Suppressor macrophage treated with lipopolysaccharide for 1 hour (primary cell): ENCODE measurements around the gene LHX4.
A peak's percentile ranks its signal among the peaks of the same experiment; 100 is the strongest.

Source experiments
- DNase-seq, 3 donors: peaks; one replicate each; pipeline ENCODE4 v3.0.0-alpha.2; 2020 to 2022

The LHX4 gene

GRCh38 chr1:180198196-180198595, 31.9 kb upstream of the LHX4 start:
- DNase-seq = no peak

- DNase-seq = no peak
Measured at GRCh38 chr1:180198611-180199010, 31.5 kb upstream of the LHX4 start.

GRCh38 chr1:180199018-180199417, 31.0 kb upstream of the LHX4 start:
- DNase-seq = no peak

- no peak for DNase-seq
Measured at GRCh38 chr1:180201451-180202200, 28.4 kb upstream of the LHX4 start.

GRCh38 chr1:180202588-180202987, 27.5 kb upstream of the LHX4 start:
- peak; percentile 9 to 38 (median 14) for DNase-seq

- no peak for DNase-seq
Measured at GRCh38 chr1:180204231-180204630, 25.8 kb upstream of the LHX4 start.

- no peak for DNase-seq
Measured at GRCh38 chr1:180206581-180206980, 23.5 kb upstream of the LHX4 start.

GRCh38 chr1:180208264-180208663, 21.8 kb upstream of the LHX4 start:
- DNase-seq = peak; percentile 55 to 62 (median 56)

- no peak for DNase-seq
Measured at GRCh38 chr1:180210008-180210620, 19.9 kb upstream of the LHX4 start.

GRCh38 chr1:180211156-180211859, 18.8 kb upstream of the LHX4 start:
- DNase-seq = no peak

- DNase-seq = peak in 2 of 3 donors; percentile 8 to 22
Measured at GRCh38 chr1:180211860-180212229, 18.2 kb upstream of the LHX4 start.

GRCh38 chr1:180213401-180214170, 16.5 kb upstream of the LHX4 start:
- DNase-seq = peak; percentile 29 to 35 (median 30)

- DNase-seq = no peak
Measured at GRCh38 chr1:180215856-180216625, 14.0 kb upstream of the LHX4 start.

- DNase-seq = no peak
Measured at GRCh38 chr1:180217006-180217405, 13.1 kb upstream of the LHX4 start.

GRCh38 chr1:180218806-180219765, 11.0 kb upstream of the LHX4 start:
- DNase-seq = no peak

GRCh38 chr1:180219776-180220175, 10.3 kb upstream of the LHX4 start:
- no peak for DNase-seq

- DNase-seq = no peak
Measured at GRCh38 chr1:180221462-180221861, 8.6 kb upstream of the LHX4 start.

- no peak for DNase-seq
Measured at GRCh38 chr1:180224902-180225301, 5.2 kb upstream of the LHX4 start.

GRCh38 chr1:180225403-180225802, 4.7 kb upstream of the LHX4 start:
- DNase-seq = no peak

GRCh38 chr1:180227861-180228647, 2.0 kb upstream of the LHX4 start:
- DNase-seq = peak in 1 of 3 donors; percentile 37
